Common myeloid progenitor, CD34-positive (primary cell): ENCODE data around the gene LRIG3.
"Not testable (repeated sequence)": the region's sequence is repeated elsewhere in the genome, so short reads cannot be mapped to it uniquely, and the experiment has no call there.

ENCODE experiments used
- CTCF ChIA-PET: fragments of 350-600 bp; sonication (Branson Sonifier 250); formaldehyde crosslinking; loops from one replicate; lab custom pipeline; 2021; ENCODE audit warnings: antibody characterized with exemption; lab: Charles Lee
- POLR2A ChIA-PET: fragments of 350-600 bp; sonication (Branson Sonifier 250); formaldehyde crosslinking; loops from one replicate; lab custom pipeline; 2021; ENCODE audit warnings: antibody characterized with exemption; lab: Charles Lee
- DNase-seq, 3 donors: peaks; one replicate each; pipeline versions ENCODE4 v3.0.0 to v3.0.0-alpha.2; 2013
- H3K27ac ChIP-seq, 2 experiments: 1 replicate in 1 of 2; 2 replicates in 1 of 2; pipeline ENCODE4 v1.7.0; 2013; ENCODE audit warnings: inconsistent platforms in 2 of 2, low read length in 2 of 2, mild to moderate bottlenecking in 2 of 2, low read depth in 1 of 2, moderate library complexity in 1 of 2; ENCODE audit not compliant: severe bottlenecking in 2 of 2, insufficient read depth in 1 of 2, poor library complexity in 1 of 2
- H3K27me3 ChIP-seq, 5 experiments: replicated peaks in 2 of 5; 1 replicate in 3 of 5; 2 replicates in 2 of 5; pipeline versions ENCODE4 v1.6.1 to v1.7.0; 2013; ENCODE audit warnings: low read length in 4 of 5, mild to moderate bottlenecking in 2 of 5, moderate library complexity in 2 of 5, inconsistent platforms in 1 of 5; ENCODE audit not compliant: insufficient read depth in 5 of 5, control insufficient read depth in 4 of 5
- H3K36me3 ChIP-seq, 4 experiments: 1 replicate in 2 of 4; 2 replicates in 2 of 4; pipeline versions ENCODE4 v1.6.1 to v1.7.0; 2013; ENCODE audit warnings: low read length in 3 of 4, control low read depth in 1 of 4, mild to moderate bottlenecking in 1 of 4; ENCODE audit not compliant: control insufficient read depth in 4 of 4, insufficient read depth in 4 of 4
- H3K4me1 ChIP-seq, 4 experiments: 1 replicate in 3 of 4; 2 replicates in 1 of 4; pipeline versions ENCODE4 v1.6.1 to v1.7.1; 2013; ENCODE audit warnings: low read length in 3 of 4, mild to moderate bottlenecking in 3 of 4, control low read depth in 1 of 4, inconsistent platforms in 1 of 4, moderate library complexity in 1 of 4; ENCODE audit not compliant: control insufficient read depth in 4 of 4, insufficient read depth in 4 of 4; ENCODE audit errors: control extremely low read depth in 1 of 4
- H3K4me3 ChIP-seq, 7 experiments: 1 replicate in 4 of 7; 2 replicates in 3 of 7; pipeline versions ENCODE4 v1.5.1 to v1.7.0; 2013; ENCODE audit warnings: mild to moderate bottlenecking in 7 of 7, low read length in 6 of 7, moderate library complexity in 6 of 7, inconsistent platforms in 2 of 7, low read depth in 2 of 7, control low read depth in 1 of 7; ENCODE audit not compliant: insufficient read depth in 4 of 7, control insufficient read depth in 1 of 7; ENCODE audit errors: extremely low read depth in 1 of 7
- H3K9me3 ChIP-seq, 5 experiments: 1 replicate in 4 of 5; 2 replicates in 1 of 5; pipeline versions ENCODE4 v1.6.1 to v1.7.1; 2013; ENCODE audit warnings: low read length in 4 of 5, mild to moderate bottlenecking in 2 of 5, inconsistent platforms in 1 of 5, low read depth in 1 of 5, moderate library complexity in 1 of 5; ENCODE audit not compliant: control insufficient read depth in 4 of 5, insufficient read depth in 2 of 5; ENCODE audit errors: control extremely low read depth in 1 of 5
- WGBS: methylation state at CpG from one replicate; pipeline ENCODE4 v1.1.5; 2013; ENCODE audit not compliant: insufficient coverage; 5-methylcytosine and 5-hydroxymethylcytosine counted together

The LRIG3 gene

DNA sequence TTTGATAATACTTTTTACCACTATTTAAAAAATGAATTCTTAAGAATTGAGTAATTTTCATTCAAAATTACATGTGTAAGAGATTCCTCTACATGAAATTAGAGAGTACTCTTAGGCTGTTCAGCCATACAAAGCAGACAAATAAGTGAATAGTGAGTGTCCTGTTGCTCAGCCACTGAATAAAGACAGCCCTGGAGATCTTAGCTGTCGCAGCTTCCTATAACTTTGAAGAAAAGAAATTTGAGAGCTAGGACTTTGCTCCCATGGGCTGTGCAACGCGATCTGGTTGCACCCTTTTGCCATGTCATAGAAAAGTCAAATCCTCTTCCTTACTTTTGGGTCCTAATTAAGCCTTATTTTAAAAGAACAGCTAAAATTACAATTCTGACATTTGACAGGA, 40.9 kb upstream of the LRIG3 start:
- H3K9me3 ChIP-seq: no peaks in the 10 kb centered on the region

DNA sequence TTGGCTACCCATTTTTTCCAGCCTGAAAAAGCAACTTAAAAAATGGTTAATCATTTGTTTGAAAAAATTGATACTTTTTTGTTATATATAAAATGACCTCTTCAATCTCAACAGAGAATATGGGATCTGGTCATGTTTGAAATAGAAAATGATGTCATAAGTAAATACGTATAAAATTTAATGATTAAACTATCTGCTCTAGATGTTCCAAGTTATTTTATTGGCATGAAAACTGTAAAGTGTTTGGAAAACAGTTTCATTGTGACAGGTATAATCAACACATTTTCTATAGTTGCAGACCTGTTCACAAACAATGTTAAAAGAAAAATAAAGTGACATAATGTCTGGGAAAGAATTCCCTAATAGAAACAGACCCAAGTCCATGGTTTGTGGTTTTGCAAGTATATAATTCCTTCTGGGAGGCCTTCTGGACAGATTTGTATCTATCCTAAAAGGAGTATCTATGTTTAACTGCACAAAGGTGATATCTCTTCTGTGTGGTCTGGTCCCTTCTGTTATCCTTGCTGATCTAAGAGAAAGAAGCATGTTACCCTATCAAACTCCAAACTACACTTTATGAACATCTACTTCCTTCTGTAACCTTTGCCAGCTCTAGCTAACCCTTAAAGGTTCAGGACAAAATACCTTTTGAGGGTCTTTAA, 39.5 kb upstream of the LRIG3 start:
- no peak for DNase-seq
- CTCF ChIA-PET: no interaction called here
- no peaks in the 10 kb centered on the region for H3K9me3 ChIP-seq
- H3K4me1 ChIP-seq: no peaks in the 10 kb centered on the region
- no peak overlapping the region for H3K4me3 ChIP-seq
- POLR2A ChIA-PET: no interaction called here
- no peaks in the 10 kb centered on the region for H3K27me3 ChIP-seq
- no peaks in the 10 kb centered on the region for H3K36me3 ChIP-seq
- H3K27ac ChIP-seq: no peak overlapping the region
- no CpG with 5 or more reads among the region's 1 CpG for WGBS

More for the DNA sequence above, 40.9 kb upstream of the LRIG3 start:
- Histone ChIP-seq H3K27ac (no peak overlapping the region), H3K4me3 (no peak overlapping the region), H3K27me3 (no peaks in the 10 kb centered on the region), H3K36me3 (no peaks in the 10 kb centered on the region), H3K4me1 (no peaks in the 10 kb centered on the region)
- no peak for DNase-seq
- WGBS: 90% methylated on average over 3 of the region's 3 CpGs
- ChIA-PET POLR2A (no interaction called here), CTCF (no interaction called here)

DNA sequence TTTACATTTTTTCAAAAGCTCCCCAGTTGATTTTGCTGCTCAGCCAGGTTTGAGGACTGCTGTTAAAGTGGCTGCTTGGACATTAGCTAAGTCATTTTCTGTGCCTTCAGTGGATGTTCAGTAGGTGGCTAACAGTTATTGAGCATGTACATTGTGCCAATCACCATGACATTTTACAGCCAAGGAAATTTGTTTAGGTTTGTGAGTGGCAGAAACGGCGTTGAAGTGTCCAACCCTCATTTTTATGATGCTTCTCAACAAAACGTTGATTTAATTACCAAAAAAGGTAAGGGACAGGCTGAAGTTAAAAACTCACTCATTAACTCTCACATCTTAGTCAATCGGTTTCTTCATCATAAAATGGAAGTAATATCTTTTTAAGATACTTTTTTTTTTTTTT, 37.0 kb upstream of the LRIG3 start:
- POLR2A ChIA-PET: no interaction called here
- no peak overlapping the region for H3K27ac ChIP-seq
- 100% methylated on average over 2 of the region's 4 CpGs for WGBS

DNA sequence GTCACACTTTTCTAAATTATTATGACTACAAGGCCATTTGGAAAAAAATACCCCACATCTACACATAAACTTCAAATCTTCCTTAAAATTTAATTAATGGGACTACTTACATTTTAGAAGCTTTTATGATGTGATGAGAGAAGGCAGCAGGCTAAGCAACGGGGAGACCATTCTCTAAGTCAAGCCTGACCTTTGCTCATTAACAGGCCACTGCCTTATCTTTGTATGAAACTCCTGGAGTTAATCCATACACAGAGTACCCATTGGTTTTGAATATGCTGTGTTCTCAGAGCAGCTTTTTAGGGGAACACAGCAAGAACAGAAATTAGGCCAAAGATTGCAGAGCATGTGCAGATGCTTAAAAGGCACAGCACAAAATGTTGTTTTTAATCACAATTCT, 35.5 kb upstream of the LRIG3 start:
- ChIA-PET POLR2A (no interaction called here), CTCF (no interaction called here)
- DNase-seq: no peak
- no peak overlapping the region for H3K4me3 ChIP-seq
- peaks cover 0 to 1% (median 0%) of the 10 kb centered on the region in 5 experiments for H3K9me3 ChIP-seq
- H3K27ac ChIP-seq: no peak overlapping the region
- WGBS: 86% methylated on average over 1 of the region's 1 CpG
- H3K36me3 ChIP-seq: no peaks in the 10 kb centered on the region
- no peaks in the 10 kb centered on the region for H3K27me3 ChIP-seq
- no peaks in the 10 kb centered on the region for H3K4me1 ChIP-seq

More for the DNA sequence above, 37.0 kb upstream of the LRIG3 start:
- Histone ChIP-seq H3K4me3 (no peak overlapping the region), H3K27me3 (no peaks in the 10 kb centered on the region), H3K9me3 (no peaks in the 10 kb centered on the region), H3K4me1 (no peaks in the 10 kb centered on the region), H3K36me3 (no peaks in the 10 kb centered on the region)
- no peak for DNase-seq
- CTCF ChIA-PET: no interaction called here

DNA sequence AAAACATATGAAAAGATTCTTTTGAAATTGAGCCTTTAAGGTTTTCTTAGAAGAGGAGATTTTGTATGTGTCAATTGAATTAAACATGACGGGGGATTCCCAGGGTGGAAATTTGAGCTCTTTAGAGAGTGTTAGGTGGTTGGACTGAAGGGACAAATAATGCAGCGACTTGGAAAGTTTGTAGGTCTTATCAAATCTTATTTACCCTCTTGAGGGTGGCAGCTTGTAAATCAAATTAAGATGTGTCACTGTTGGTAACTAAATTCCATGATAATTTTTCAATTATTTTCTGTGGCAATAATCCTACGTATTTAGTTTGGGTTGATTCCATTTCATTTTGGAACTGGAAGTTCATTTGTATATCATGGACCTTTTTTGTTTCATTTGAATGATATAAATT, 33.7 kb upstream of the LRIG3 start:
- CTCF ChIA-PET: no interaction called here
- Histone ChIP-seq H3K4me1 (no peaks in the 10 kb centered on the region), H3K27me3 (no peaks in the 10 kb centered on the region)

DNA sequence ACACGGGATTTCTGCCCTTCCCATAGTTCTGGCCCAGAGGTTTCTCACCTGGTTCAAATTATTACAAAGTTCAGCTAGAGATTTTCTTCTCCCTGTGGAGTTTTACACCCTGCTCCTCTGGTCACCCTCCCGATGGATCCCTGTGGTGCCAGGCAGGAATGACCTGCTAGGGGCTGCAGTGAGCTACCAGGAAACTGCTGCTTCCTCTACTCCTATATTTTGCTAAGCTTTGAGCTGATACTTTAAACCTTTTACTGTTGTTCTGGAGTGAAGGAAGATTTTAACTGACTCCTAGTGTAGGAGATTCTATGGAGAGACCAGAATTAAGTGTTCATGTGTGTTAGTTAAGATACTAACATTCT, 30.4 kb upstream of the LRIG3 start:
- 67% methylated on average over 2 of the region's 2 CpGs for WGBS
- no peak for DNase-seq
- Histone ChIP-seq H3K27me3 (no peaks in the 10 kb centered on the region), H3K36me3 (no peaks in the 10 kb centered on the region), H3K4me1 (no peaks in the 10 kb centered on the region), H3K9me3 (peaks cover 0 to 4% (median 1%) of the 10 kb centered on the region in 5 experiments), H3K4me3 (no peak overlapping the region), H3K27ac (no peak overlapping the region)
- ChIA-PET POLR2A (no interaction called here), CTCF (no interaction called here)

More for the DNA sequence above, 33.7 kb upstream of the LRIG3 start:
- WGBS: 88% methylated on average over 1 of the region's 3 CpGs
- Histone ChIP-seq H3K9me3 (peaks cover 0 to 4% (median 0%) of the 10 kb centered on the region in 5 experiments), H3K27ac (no peak overlapping the region), H3K4me3 (no peak overlapping the region), H3K36me3 (no peaks in the 10 kb centered on the region)
- POLR2A ChIA-PET: no interaction called here
- DNase-seq: no peak

DNA sequence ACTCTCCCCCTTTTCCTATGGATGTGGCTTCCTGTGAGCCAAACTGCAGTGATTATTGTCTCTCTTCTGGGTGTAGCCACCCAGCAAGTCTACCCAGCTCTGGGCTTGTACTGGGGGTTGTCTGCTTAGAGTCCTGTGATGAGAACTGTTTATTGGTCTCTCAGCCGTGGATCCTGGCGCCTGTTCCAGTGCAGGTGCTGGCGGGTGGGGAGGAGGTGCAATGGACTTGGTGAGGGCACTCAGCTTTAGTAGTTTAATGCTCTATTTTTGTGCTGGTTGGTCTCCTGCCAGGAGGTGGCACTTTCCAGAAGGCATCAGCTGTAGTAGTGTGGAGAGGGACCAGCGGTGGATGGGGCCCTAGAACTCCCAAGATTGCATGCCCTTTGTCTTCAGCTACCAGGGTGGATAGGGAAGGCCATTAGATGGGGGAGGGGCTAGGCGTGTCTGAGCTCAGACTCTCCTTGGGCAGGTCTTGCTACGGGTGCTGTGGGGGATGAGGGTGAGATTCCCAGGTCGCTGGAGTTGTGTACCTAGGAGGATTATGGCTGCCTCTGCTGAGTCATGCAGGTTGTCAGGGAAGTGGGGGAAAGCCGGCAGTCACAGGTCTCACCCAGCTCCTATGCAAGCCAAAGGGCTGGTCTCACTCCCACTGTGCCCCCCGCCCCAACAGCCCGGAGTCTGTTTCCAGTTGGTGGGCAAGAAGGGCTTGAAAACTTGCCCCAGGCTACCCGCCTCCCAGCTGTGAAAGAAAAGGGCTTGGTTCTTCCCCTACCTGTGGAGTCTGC, 29.8 kb upstream of the LRIG3 start:
- POLR2A ChIA-PET, DNase-seq, CTCF ChIA-PET: not testable (repeated sequence)

More for the DNA sequence above, 29.8 kb upstream of the LRIG3 start:
- WGBS: 88% methylated on average over 9 of the region's 11 CpGs
- not testable (repeated sequence) for H3K27me3 ChIP-seq, H3K9me3 ChIP-seq, H3K4me1 ChIP-seq, H3K27ac ChIP-seq, H3K36me3 ChIP-seq, H3K4me3 ChIP-seq
